GM12872 (cell line): ENCODE measurements around the gene CERS5.

Source experiments
- CTCF ChIP-seq: IDR thresholded peaks from 3 replicates; pipeline ENCODE4 v1.5.1; 2011; ENCODE audit warnings: low read depth, mild to moderate bottlenecking, low read length, moderate library complexity; ENCODE audit not compliant: insufficient read depth

The CERS5 gene, protein sequence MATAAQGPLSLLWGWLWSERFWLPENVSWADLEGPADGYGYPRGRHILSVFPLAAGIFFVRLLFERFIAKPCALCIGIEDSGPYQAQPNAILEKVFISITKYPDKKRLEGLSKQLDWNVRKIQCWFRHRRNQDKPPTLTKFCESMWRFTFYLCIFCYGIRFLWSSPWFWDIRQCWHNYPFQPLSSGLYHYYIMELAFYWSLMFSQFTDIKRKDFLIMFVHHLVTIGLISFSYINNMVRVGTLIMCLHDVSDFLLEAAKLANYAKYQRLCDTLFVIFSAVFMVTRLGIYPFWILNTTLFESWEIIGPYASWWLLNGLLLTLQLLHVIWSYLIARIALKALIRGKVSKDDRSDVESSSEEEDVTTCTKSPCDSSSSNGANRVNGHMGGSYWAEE

DNA sequence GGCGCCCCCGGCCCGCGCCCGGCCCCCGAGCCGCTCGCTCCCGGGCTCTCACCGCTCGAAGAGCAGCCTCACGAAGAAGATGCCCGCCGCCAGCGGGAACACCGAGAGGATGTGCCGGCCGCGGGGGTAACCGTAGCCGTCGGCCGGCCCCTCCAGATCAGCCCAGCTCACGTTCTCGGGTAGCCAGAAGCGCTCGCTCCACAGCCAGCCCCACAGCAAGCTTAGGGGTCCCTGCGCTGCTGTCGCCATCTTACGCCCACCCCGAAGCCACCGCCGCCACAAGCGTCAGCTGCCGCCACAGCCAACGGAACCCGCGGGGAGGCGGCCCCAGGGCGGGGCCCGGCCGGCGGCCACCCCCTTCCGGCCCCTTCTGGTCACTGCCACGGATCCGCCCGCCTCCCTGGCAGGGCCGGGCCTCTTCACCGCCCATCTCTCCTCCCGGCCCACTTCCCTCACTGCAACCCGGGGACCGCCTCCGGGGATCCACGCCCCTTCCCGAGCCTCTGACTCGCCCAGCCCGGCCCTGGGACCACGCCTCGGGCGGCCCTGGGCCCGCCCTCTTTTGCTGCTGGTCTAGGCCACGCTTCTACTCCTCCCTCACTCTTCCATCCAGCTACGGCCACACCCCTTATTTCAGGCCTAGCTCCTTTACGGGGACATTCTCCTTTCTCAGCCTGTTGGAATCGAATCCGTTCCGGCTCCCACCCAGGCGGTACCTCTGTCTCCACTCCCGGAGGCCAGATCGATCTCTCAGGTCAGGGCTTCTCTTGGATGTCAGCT is at the start of gene CERS5:
TSS of gene CERS5 (minus strand) at position 321 of the 780 bp plus-strand sequence. CDS start at position 249, 72 bp downstream.
- no peak for TF ChIP-seq CTCF

GRCh38 chr12:50215033-50215432 is 47.9 kb upstream of the CERS5 start:
- no peak for TF ChIP-seq CTCF

- no peak for TF ChIP-seq CTCF
Measured at GRCh38 chr12:50214018-50214417, 46.8 kb upstream of the CERS5 start.

DNA sequence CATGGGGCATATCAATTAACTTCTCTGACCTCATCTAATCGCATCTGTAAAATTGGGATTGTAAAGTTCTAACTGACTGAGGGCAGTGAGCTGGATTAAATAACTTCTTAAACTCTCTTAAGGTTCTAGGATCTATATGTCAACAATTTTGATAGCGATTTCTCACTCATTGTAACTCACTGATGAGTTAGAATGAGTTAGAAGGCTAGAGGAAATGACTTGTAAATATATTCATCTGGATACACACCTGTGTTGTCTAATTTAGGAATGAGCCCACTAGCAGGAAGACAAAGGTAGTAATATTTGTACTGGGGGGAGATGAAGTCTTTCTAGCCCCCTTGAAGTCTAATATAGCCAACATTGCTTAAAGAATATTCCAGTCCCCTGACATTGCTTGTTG is 46.3 kb upstream of the CERS5 start:
- no peak for TF ChIP-seq CTCF

DNA sequence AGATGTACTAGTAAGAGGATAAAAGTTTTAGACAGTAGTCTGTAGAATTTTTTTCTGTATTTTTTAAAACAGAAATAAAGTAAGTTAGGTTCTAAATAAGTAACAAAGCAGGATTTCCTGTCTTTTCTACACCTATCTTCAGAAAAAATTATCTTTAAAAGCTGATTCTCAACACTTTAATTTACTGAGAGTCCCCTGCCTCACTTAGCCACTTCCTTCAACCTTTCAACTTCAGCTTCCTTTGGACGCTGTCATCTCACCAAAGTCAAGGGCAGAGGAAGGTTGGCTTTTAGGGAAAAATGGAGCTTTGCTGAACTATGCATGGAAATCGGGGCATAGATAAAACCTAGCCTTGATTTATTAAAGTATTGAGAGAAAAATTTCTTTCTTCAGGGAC is 44.9 kb upstream of the CERS5 start:
- TF ChIP-seq CTCF, result no peak

GRCh38 chr12:50211392-50212070 is 44.4 kb upstream of the CERS5 start:
- TF ChIP-seq CTCF, result no peak

GRCh38 chr12:50207424-50207823 is 40.3 kb upstream of the CERS5 start:
- TF ChIP-seq CTCF, result no peak
